GM19452 (cell line): Measurements from ENCODE around the gene SLC25A43.
"Not testable (repeated sequence)": the region's sequence is repeated elsewhere in the genome, so short reads cannot be mapped to it uniquely, and the experiment has no call there.

ENCODE experiments used
- ATAC-seq: cut with Tn5 transposase; IDR thresholded peaks from one replicate; pipeline ENCODE4 v1.9.1; 2021; ENCODE audit not compliant: unreplicated experiment

The SLC25A43 gene

GRCh38 chrX:119398974-119399771 is at the start of gene SLC25A43:
SLC25A43 (plus strand) TSS chrX:119399336; CDS start chrX:119399404, 68 bp downstream.
- ATAC-seq = peak; percentile 96

GRCh38 chrX:119359618-119360382 is 39.3 kb upstream of the SLC25A43 start:
- ATAC-seq = no peak

GRCh38 chrX:119361451-119361850 is 37.7 kb upstream of the SLC25A43 start:
- not testable (repeated sequence) for ATAC-seq

GRCh38 chrX:119362074-119362473 is 37.1 kb upstream of the SLC25A43 start:
- not testable (repeated sequence) for ATAC-seq

- no peak for ATAC-seq
Measured at GRCh38 chrX:119363391-119363790, 35.7 kb upstream of the SLC25A43 start.

GRCh38 chrX:119371861-119372260 is 27.3 kb upstream of the SLC25A43 start:
- not testable (repeated sequence) for ATAC-seq

GRCh38 chrX:119374736-119375135 is 24.4 kb upstream of the SLC25A43 start:
- ATAC-seq = no peak

GRCh38 chrX:119375561-119375960 is 23.6 kb upstream of the SLC25A43 start:
- no peak for ATAC-seq

- ATAC-seq = no peak
Measured at GRCh38 chrX:119376312-119376711, 22.8 kb upstream of the SLC25A43 start.

GRCh38 chrX:119381349-119381944 is 17.7 kb upstream of the SLC25A43 start:
- no peak for ATAC-seq

GRCh38 chrX:119382606-119383005 is 16.5 kb upstream of the SLC25A43 start:
- no peak for ATAC-seq

GRCh38 chrX:119386685-119387084 is 12.5 kb upstream of the SLC25A43 start:
- ATAC-seq = not testable (repeated sequence)

GRCh38 chrX:119387426-119387825 is 11.7 kb upstream of the SLC25A43 start:
- ATAC-seq = not testable (repeated sequence)

- no peak for ATAC-seq
Measured at GRCh38 chrX:119389214-119389613, 9.9 kb upstream of the SLC25A43 start.

GRCh38 chrX:119389871-119390501 is 9.2 kb upstream of the SLC25A43 start:
- no peak for ATAC-seq

- ATAC-seq = no peak
Measured at GRCh38 chrX:119391279-119391678, 7.9 kb upstream of the SLC25A43 start.

GRCh38 chrX:119393144-119393543 is 6.0 kb upstream of the SLC25A43 start:
- ATAC-seq = no peak

- ATAC-seq = no peak
Measured at GRCh38 chrX:119398587-119398973, 556 bp upstream of the SLC25A43 start.

GRCh38 chrX:119399772-119400101 is 601 bp downstream of the SLC25A43 start:
- no peak for ATAC-seq

GRCh38 chrX:119401569-119401968 is 2.4 kb downstream of the SLC25A43 start:
- no peak for ATAC-seq

GRCh38 chrX:119402588-119402987 is 3.5 kb downstream of the SLC25A43 start:
- no peak for ATAC-seq
